ENCODE results near the gene RCBTB1.

Gene RCBTB1

GRCh38 chr13:49524740-49525501, 60.4 kb downstream of the RCBTB1 start:
- no peak for DNase-seq (ENCODE audit: extremely low read depth in 1 of 2, low read depth in 1 of 2)

DNA sequence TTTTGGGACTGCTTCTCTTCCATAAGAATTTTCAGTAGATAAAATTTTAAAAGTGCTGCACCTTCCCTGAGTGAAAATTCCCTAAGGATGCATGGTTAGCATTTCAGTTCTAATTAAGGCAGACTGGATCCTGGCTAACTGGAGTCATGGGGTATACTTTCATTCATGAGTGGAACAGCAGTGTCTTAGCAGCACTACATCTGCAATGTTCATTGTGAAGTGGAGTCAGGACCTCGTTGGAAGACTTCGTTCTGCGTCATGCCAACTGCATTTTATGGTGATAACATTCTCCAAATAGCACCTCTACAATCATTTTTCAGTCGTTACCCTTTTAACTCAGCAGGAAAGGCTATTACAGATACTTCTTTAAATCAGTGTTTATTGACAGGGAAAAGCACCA, 64.1 kb downstream of the RCBTB1 start:
- DNase-seq (ENCODE audit: extremely low read depth in 1 of 2, low read depth in 1 of 2) = no peak

DNA sequence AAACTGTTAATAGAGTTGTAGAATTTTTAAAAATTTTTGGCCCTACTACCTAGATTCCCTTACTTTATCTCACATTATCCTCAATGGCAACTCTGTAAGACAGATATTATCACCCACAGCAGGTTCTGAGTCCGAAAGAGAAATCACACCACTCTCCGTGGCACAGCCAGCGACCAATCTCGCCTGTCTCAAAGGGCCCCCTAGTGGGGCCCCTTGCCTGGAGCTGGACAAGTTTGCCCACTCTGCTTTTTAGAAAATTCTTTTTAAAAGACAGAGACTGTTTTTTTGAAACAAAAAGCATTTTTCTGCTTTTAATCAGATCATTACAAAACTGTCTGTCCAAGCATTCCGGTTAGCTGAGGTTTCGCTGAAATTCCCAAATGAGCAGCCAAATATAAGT, 67.9 kb downstream of the RCBTB1 start:
- DNase-seq (ENCODE audit: extremely low read depth in 1 of 2, low read depth in 1 of 2) = no peak

DNA sequence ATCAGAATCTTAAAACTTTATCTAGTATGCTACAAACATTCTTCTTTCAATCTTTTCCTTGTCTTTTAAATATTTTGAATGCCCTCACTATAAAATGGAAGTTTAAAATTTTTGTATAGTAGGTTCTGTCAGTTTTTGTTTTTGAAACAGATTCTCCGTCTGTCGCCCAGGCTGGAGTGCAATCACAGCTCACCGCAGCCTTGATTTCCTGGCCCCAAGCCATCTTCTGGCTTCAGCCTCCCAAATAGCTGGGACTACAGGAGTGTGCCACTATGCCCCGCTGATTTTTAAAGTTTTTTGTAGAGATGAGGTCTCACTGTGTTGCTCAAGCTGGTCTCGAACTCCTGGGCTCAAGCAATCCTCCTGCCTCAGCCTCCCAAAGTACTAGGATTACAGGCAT, 68.9 kb downstream of the RCBTB1 start:
- no peak for DNase-seq (ENCODE audit: extremely low read depth in 1 of 2, low read depth in 1 of 2)

GRCh38 chr13:49512578-49512977, 72.8 kb downstream of the RCBTB1 start:
- DNase-seq (ENCODE audit: extremely low read depth in 1 of 2, low read depth in 1 of 2) = no peak

- no peak for DNase-seq (ENCODE audit: extremely low read depth in 1 of 2, low read depth in 1 of 2)
These were observed 81.4 kb downstream of the RCBTB1 start for GRCh38 chr13:49503951-49504350.

DNA sequence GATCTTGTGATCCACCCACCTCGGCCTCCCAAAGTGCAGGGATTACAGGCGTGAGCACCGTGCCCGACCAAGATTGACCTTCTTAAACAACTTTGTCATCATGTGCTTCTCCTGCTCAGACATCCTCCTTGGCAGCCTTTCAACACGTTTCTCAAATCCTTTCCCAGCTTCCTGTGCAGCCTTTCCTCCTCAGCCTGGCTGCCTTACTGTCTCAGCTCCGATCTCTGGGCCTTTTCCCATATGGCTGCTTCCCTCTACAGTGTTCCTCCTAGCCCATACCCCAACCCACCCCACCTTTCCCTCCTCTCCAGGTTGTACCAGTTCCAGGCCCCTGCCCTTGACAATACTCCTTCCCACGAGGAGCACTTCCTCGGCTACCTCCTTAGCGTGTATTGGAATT, 82.4 kb downstream of the RCBTB1 start:
- DNase-seq (ENCODE audit: extremely low read depth in 1 of 2, low read depth in 1 of 2) = no peak

- DNase-seq (ENCODE audit: extremely low read depth in 1 of 2, low read depth in 1 of 2) = no peak
These were observed 85.3 kb downstream of the RCBTB1 start for GRCh38 chr13:49499889-49500660.

- no peak for DNase-seq (ENCODE audit: extremely low read depth in 1 of 2, low read depth in 1 of 2)
These were observed 87.2 kb downstream of the RCBTB1 start for GRCh38 chr13:49498206-49498605.

GRCh38 chr13:49497272-49497671, 88.1 kb downstream of the RCBTB1 start:
- DNase-seq (ENCODE audit: extremely low read depth in 1 of 2, low read depth in 1 of 2) = no peak

GRCh38 chr13:49496837-49497236, 88.5 kb downstream of the RCBTB1 start:
- peak in 1 of 2 donors; percentile 18 for DNase-seq (ENCODE audit: extremely low read depth in 1 of 2, low read depth in 1 of 2)

DNA sequence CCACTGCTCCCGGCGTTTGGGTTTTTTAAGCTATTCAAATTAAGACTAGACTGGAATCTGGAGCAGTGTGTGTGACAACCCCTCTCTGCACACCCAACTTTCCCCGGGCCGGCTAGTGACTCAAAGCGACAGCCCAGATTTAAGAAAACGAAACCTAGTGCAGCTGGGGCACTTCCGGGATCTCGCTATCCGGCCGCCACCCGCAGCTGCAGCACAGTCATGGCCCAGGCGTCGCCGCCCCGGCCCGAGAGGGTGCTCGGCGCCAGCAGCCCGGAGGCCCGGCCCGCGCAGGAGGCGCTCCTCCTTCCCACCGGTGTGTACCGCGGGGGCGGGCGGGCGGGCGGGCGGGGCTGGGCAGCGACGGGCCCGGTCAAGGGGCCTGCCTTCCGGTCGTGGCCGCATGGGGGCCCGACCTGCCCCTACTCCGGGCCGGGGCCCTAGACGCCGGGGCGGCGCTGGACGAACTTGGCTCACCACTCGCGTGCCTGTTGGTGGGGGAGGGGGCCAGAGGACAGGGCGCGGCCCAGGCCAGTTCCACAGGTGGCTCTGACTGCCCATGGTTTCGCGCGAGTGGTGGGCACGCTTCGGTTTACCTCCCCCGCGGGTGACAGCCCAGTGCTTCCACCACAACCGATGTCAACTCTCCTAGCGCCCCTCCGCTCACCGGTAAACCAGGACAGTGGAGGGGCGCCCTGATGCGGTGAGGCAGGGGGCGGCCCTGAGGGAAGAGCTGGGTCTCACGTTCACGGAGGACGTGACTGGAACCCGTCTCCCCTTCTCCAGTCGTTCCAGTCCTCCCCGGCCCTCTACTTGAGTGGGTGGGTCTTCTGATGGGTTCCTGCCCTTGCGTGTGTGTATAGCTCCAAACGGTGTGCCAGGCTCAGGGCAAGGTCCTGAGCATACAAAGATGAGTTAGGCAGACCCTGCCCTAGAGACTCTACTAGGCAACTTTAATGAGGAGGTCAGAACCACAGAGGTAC, 89.3 kb downstream of the RCBTB1 start, which contains the start of gene PHF11:
Gene PHF11, plus strand, starts transcription at position 171 of the 980 bp plus-strand sequence. Its CDS starts 49 bp downstream, at position 220.
- DNase-seq (ENCODE audit: extremely low read depth in 1 of 2, low read depth in 1 of 2) = peak; percentile 74 to 76

DNA sequence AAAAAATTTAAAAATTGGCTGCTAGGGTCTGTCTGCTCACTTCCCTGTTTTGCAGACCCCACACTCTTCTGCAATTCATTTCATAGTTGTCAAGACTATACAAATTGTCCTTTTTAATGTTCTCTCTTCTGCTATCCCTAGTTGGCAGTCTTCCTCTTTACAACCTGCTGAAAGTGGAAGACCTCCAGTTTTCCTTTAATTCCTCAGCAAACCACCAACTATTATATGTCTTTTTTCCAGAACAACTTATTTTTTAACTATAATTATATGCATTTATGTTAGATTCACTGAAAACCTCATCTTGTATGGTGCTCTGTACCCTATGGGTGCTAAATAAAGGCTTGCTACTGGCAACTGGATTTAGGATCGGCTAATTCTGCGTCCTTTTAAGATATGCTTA, 90.7 kb downstream of the RCBTB1 start:
- no peak for DNase-seq (ENCODE audit: extremely low read depth in 1 of 2, low read depth in 1 of 2)

DNA sequence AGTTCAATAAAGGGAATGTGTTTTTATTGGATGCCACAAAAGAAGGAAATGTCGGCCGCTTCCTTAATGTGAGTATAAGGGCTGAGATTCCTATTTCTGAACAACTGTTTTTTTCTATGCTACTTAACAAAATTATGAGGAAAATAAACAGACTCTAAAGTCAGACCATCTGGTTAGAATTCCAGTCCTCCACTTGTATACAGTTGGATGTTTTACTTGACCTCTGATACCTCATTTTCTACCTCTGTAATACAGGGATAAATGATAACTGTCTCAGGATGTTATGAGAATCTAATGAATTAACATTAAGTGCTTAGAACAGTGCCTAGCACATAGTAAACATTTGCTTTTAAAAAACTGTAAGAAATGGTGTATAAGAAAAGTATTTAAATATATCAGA, 96.8 kb downstream of the RCBTB1 start:
- DNase-seq (ENCODE audit: extremely low read depth in 1 of 2, low read depth in 1 of 2) = no peak
